ENCODE measurements around the gene SPCS2.

DNA sequence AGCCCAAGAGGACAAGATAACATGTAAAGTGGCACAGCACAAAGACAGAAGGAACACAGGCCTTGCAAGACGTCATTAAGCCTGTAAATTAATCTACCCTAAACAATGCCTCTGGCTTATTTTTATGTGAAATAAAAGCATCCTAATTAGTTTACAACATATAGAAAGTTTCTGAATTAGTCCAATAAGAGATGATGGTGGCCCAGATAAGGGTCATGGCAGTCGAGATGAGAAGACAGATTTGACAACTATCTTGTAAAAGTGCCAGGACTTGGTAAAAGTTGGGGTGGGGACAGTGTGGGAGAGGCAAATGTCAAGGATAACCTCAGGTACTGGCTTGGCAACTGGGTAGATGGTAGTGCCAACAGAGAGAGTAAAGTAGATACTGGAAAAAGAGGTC, 13.8 kb upstream of the SPCS2 start:
- TF ChIP-seq, protein P1, sequence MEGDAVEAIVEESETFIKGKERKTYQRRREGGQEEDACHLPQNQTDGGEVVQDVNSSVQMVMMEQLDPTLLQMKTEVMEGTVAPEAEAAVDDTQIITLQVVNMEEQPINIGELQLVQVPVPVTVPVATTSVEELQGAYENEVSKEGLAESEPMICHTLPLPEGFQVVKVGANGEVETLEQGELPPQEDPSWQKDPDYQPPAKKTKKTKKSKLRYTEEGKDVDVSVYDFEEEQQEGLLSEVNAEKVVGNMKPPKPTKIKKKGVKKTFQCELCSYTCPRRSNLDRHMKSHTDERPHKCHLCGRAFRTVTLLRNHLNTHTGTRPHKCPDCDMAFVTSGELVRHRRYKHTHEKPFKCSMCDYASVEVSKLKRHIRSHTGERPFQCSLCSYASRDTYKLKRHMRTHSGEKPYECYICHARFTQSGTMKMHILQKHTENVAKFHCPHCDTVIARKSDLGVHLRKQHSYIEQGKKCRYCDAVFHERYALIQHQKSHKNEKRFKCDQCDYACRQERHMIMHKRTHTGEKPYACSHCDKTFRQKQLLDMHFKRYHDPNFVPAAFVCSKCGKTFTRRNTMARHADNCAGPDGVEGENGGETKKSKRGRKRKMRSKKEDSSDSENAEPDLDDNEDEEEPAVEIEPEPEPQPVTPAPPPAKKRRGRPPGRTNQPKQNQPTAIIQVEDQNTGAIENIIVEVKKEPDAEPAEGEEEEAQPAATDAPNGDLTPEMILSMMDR (conservative IDR thresholded peaks at IDR 0.05): no peak
- TF ChIP-seq EZH2 (IDR thresholded peaks at IDR 0.05; ENCODE audit: low read depth): no peak
